ENCODE results near the gene ARL13A.

DNA sequence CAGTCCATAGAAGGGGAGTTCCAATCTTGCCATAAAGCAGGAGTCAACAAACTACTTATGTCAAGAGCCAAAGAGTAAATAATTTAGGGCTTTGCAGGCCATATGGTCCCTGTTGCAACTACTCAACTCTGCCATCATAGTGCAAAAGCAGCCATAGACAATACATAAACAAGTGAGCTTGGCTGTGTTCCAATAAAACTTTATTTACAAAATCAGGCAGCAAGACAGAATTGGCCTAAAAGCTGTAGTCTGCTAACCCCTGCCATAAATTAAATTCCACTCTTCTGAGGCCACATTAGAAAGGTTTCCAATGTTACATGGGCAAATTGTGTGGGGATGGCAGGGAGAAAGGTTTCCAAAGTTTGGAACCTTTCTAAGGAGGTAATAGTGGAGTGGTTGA, 67.7 kb downstream of the ARL13A start:
- TF ChIP-seq POLR2A (IDR thresholded peaks at IDR 0.05; ENCODE audit: low read length) = no peak
- TF ChIP-seq GATA1 (IDR thresholded peaks at IDR 0.05; ENCODE audit: low read depth, low read length) = no peak
